ENCODE measurements around the gene RNF213. TPM values are rescaled to one million over a fixed set of nuclear protein-coding genes. Genes with fewer than 3 reads are reported as not detected.
A peak's percentile ranks its signal among the peaks of the same experiment; 100 is the strongest.

Gene RNF213
- total and polyA plus RNA-seq, 10 donors = 36.7 to 481 (median 337) TPM

DNA sequence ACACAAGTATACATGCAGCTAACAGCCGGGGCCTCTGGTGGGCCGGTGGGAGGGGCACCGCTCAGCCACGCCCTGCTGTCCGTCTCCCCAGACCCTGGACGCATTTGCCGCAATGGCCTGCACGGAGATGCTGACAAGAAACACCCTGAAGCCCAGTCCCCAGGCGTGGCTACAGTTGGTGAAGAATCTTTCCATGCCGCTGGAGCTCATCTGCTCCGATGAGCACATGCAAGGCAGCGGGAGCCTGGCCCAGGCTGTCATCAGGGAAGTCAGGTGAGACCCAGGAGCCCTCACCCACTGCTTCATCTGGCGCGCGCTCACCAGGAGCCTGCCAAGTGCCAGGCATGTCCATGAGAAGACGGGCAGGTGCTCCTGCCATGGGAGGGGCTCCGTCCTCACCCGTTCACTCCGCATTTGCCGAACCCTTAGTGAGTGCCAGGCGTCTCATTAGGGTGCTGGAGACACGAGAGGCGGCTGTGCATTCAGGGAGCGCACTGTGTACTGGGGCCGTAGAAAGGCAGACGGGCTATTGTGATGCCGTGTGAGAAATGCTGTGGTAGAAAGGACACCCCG, 103.0 kb downstream of the RNF213 start:
- Histone ChIP-seq H3K27ac (peak overlapping the region in 4 of 8 donors; percentile 7 to 48 (median 28)), H3K9me3 (peaks cover 0 to 9% (median 0%) of the 10 kb centered on the region in 8 donors), H3K4me3 (no peak overlapping the region), H3K27me3 (replicated peaks in 1 of 7) (no peaks in the 10 kb centered on the region), H3K4me1 (peaks cover 0 to 23% (median 3%) of the 10 kb centered on the region in 6 donors), H3K36me3 (peaks cover 19 to 100% (median 95%) of the 10 kb centered on the region in 6 donors)
- 91 to 98% (median 96%) methylated on average over 18 to 28 of the region's 28 CpGs for WGBS, 5 donors
- DNase-seq = peak; percentile 71
- intact Hi-C loops (cut with DNase I; ENCODE audit: low total_unique reads) = no loop called here
- TF ChIP-seq POLR2AphosphoS5 (IDR thresholded peaks at IDR 0.05) (peak in 2 of 3 donors; percentile 25 to 58), POLR2A (IDR thresholded peaks at IDR 0.05) (no peak)

GRCh38 chr17:80364091-80364691, 103.5 kb downstream of the RNF213 start:
- Histone ChIP-seq H3K36me3 (peaks cover 25 to 100% (median 95%) of the 10 kb centered on the region in 6 donors), H3K4me1 (peaks cover 0 to 23% (median 3%) of the 10 kb centered on the region in 6 donors), H3K4me3 (no peak overlapping the region), H3K27ac (peak overlapping the region in 2 of 8 donors; percentile 35 to 48), H3K27me3 (replicated peaks in 1 of 7) (no peaks in the 10 kb centered on the region), H3K9me3 (peaks cover 0 to 9% (median 0%) of the 10 kb centered on the region in 8 donors)
- intact Hi-C loops (cut with DNase I; ENCODE audit: low total_unique reads) = no loop called here
- TF ChIP-seq POLR2A (IDR thresholded peaks at IDR 0.05) (no peak), POLR2AphosphoS5 (IDR thresholded peaks at IDR 0.05) (peak in 2 of 3 donors; percentile 0 to 40)
- TF ChIP-seq, protein P1, sequence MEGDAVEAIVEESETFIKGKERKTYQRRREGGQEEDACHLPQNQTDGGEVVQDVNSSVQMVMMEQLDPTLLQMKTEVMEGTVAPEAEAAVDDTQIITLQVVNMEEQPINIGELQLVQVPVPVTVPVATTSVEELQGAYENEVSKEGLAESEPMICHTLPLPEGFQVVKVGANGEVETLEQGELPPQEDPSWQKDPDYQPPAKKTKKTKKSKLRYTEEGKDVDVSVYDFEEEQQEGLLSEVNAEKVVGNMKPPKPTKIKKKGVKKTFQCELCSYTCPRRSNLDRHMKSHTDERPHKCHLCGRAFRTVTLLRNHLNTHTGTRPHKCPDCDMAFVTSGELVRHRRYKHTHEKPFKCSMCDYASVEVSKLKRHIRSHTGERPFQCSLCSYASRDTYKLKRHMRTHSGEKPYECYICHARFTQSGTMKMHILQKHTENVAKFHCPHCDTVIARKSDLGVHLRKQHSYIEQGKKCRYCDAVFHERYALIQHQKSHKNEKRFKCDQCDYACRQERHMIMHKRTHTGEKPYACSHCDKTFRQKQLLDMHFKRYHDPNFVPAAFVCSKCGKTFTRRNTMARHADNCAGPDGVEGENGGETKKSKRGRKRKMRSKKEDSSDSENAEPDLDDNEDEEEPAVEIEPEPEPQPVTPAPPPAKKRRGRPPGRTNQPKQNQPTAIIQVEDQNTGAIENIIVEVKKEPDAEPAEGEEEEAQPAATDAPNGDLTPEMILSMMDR (IDR thresholded peaks at IDR 0.05 in 8 of 11, conservative IDR thresholded peaks at IDR 0.05 in 3 of 11) = peak in 3 of 11 experiments; percentile 8 to 26 (median 13)
- 86 to 92% (median 88%) methylated on average over 29 of the region's 29 CpGs for WGBS, 5 donors
- DNase-seq = peak; percentile 70

DNA sequence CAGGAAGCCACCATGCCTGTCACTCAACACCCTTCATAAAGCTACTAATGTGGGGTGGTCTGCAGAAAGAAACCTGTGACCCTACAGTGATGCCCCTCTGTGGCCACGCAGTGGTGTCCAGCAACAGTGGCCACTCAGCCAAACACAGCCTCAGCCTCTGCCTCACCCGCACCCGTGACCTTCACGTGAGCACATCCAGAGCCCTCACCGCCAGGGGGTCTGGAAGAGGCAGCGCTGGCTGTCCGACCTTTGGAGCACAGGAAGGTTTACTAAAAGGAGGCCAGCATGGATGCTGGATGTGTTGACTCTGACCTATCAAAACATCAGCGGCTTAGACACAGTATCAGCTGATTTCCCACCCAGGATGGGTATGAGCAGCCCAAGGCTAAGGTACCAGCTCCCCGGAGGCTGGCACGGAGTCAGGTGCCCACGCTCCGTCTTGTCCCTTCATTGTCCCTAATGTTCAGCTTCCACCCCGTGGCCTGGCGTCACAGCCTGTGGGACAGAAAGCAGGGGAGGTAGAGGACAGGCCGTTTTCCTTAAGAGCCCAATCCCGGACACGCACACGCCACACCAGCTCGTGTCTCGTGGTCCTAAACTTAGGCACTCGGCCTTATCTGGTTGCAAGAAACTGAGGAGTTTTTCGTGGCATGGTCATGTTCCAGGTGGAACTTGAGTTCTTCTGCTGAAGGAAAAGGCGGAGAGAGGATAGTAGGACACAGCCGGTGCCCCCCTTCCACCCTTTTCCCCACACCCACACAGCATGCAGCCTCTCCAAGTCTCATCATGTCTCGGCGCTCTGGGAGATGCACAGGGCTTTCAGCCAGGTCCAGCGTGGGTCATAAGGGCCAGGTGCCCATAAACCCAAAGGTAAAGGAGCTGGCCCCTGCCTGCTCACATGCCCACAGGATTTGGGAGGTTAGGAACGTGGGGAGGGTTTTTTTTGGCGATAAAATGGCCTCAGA, 104.6 kb downstream of the RNF213 start:
- Histone ChIP-seq H3K27me3 (replicated peaks in 1 of 7) (no peaks in the 10 kb centered on the region), H3K9me3 (peaks cover 0 to 9% (median 0%) of the 10 kb centered on the region in 8 donors), H3K27ac (peak overlapping the region in 3 of 8 donors; percentile 0 to 41 (median 26)), H3K4me1 (peaks cover 0 to 23% (median 3%) of the 10 kb centered on the region in 6 donors), H3K4me3 (no peak overlapping the region), H3K36me3 (peaks cover 30 to 100% (median 95%) of the 10 kb centered on the region in 6 donors)
- TF ChIP-seq POLR2AphosphoS5 (IDR thresholded peaks at IDR 0.05) (peak in 2 of 3 donors; percentile 1 to 39), POLR2A (IDR thresholded peaks at IDR 0.05) (no peak)
- intact Hi-C loops (cut with DNase I; ENCODE audit: low total_unique reads) = no loop called here
- peak; percentile 47 for DNase-seq
- 83 to 88% (median 85%) methylated on average over 26 to 29 of the region's 29 CpGs for WGBS, 5 donors

DNA sequence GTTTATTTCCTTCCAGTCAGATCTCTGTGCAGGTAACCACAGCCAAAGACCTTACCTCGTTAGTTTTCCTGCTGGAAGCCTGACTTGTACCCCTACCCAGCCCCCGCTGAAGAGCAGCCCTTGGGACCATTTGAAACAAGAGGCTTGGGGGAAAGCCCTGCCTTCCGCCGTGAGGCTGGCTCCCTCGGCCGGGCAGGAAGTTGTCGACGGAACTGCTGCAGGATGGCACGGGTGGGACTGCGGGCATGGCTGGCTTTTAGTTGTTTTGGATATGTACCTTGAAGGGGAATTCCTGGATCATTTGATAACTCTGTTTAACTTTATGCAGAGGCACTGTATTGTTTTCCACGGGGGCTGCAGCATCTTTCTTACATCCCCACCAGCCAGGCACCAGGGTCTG, 105.3 kb downstream of the RNF213 start:
- Histone ChIP-seq H3K4me1 (peaks cover 0 to 23% (median 3%) of the 10 kb centered on the region in 6 donors), H3K27ac (peak overlapping the region in 2 of 8 donors; percentile 0 to 41), H3K36me3 (peaks cover 26 to 100% (median 95%) of the 10 kb centered on the region in 6 donors), H3K27me3 (replicated peaks in 1 of 7) (no peaks in the 10 kb centered on the region), H3K9me3 (peaks cover 0 to 6% (median 0%) of the 10 kb centered on the region in 8 donors), H3K4me3 (no peak overlapping the region)
- TF ChIP-seq, protein P1 (IDR thresholded peaks at IDR 0.05 in 8 of 11, conservative IDR thresholded peaks at IDR 0.05 in 3 of 11) = no peak
- peak; percentile 13 to 69 (median 63) for TF ChIP-seq POLR2AphosphoS5 (IDR thresholded peaks at IDR 0.05)
- no peak for TF ChIP-seq POLR2A (IDR thresholded peaks at IDR 0.05)
- 73 to 88% (median 76%) methylated on average over 11 of the region's 11 CpGs for WGBS, 5 donors
- intact Hi-C loops (cut with DNase I; ENCODE audit: low total_unique reads) = no loop called here
- DNase-seq = peak; percentile 64
